T follicular helper cell (primary cell): ENCODE measurements around the gene KNDC1.

ENCODE experiments used
- DNase-seq: peaks from one replicate; pipeline ENCODE4 v3.0.0-alpha.2; 2020; ENCODE audit warnings: low read depth

The KNDC1 gene

GRCh38 chr10:133190225-133190624, 30.2 kb downstream of the KNDC1 start:
- no peak for DNase-seq

GRCh38 chr10:133191651-133192050, 31.6 kb downstream of the KNDC1 start:
- DNase-seq, result no peak

- no peak for DNase-seq
Observed at GRCh38 chr10:133194151-133194550, 34.1 kb downstream of the KNDC1 start.

GRCh38 chr10:133195096-133195495, 35.1 kb downstream of the KNDC1 start:
- DNase-seq, result no peak

GRCh38 chr10:133195611-133196010, 35.6 kb downstream of the KNDC1 start:
- DNase-seq, result no peak

GRCh38 chr10:133196221-133196915, 36.3 kb downstream of the KNDC1 start:
- DNase-seq, result no peak

GRCh38 chr10:133196936-133197758, 37.1 kb downstream of the KNDC1 start:
- DNase-seq, result no peak

GRCh38 chr10:133197786-133198185, 37.8 kb downstream of the KNDC1 start:
- no peak for DNase-seq

- no peak for DNase-seq
Observed at GRCh38 chr10:133198206-133198605, 38.2 kb downstream of the KNDC1 start.

- no peak for DNase-seq
Observed at GRCh38 chr10:133198621-133199487, 38.8 kb downstream of the KNDC1 start.

- no peak for DNase-seq
Observed at GRCh38 chr10:133199488-133199885, 39.5 kb downstream of the KNDC1 start.

- DNase-seq, result no peak
Observed at GRCh38 chr10:133199992-133200611, 40.1 kb downstream of the KNDC1 start.

GRCh38 chr10:133200621-133201031, 40.6 kb downstream of the KNDC1 start:
- no peak for DNase-seq

GRCh38 chr10:133201151-133201947, 41.3 kb downstream of the KNDC1 start:
- no peak for DNase-seq

GRCh38 chr10:133201948-133202725, 42.1 kb downstream of the KNDC1 start:
- no peak for DNase-seq

GRCh38 chr10:133202778-133203651, 43.0 kb downstream of the KNDC1 start:
- DNase-seq, result no peak

GRCh38 chr10:133203652-133204195, 43.7 kb downstream of the KNDC1 start:
- DNase-seq, result no peak

GRCh38 chr10:133204226-133205015, 44.4 kb downstream of the KNDC1 start:
- no peak for DNase-seq
